Stimulated activated naive CD8-positive, alpha-beta T cell treated with anti-CD3 and anti-CD28 coated beads, Interleukin-15, Interleukin-2, amounts not matched to agents 100 ng/mL and 50 ng/mL, for 24 hours (primary cell): ENCODE measurements around the gene GALNT18.

Experiments
- H3K27ac Mint-ChIP-seq: one replicate; pipeline ENCODE4 v1.8.0; 2021; ENCODE audit warnings: mild to moderate bottlenecking, mixed read lengths
- H3K27me3 Mint-ChIP-seq: one replicate; pipeline ENCODE4 v1.8.0; 2021; ENCODE audit warnings: mixed read lengths
- H3K36me3 Mint-ChIP-seq: one replicate; pipeline ENCODE4 v1.8.0; 2021; ENCODE audit warnings: low read depth, mixed read lengths
- H3K4me1 Mint-ChIP-seq: one replicate; pipeline ENCODE4 v1.8.0; 2021; ENCODE audit warnings: low read depth, mixed read lengths
- H3K4me3 Mint-ChIP-seq: one replicate; pipeline ENCODE4 v1.8.0; 2021; ENCODE audit warnings: mild to moderate bottlenecking, mixed read lengths
- H3K9me3 Mint-ChIP-seq: one replicate; pipeline ENCODE4 v1.8.0; 2021; ENCODE audit warnings: mixed read lengths

GALNT18 gene

DNA sequence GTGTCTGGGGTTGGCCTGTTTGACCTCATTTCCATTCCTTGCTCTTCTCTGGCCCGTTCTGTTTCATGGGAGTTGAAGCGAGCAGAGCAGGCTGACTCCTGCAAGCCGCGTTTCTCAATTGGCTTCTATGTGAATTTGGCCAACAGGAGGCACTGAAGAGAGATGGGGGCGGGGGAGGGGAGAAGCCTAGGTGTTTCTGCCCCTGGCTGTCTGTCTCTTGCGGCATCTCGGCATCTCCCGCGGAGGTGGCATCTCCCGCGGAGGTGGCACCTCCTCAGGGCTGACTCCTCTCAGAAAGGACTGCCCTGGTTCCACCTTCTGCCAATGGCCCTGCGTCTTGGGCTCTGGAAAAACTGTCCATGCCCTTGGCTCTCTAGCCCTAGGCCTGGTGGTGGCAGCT, 143.1 kb downstream of the GALNT18 start:
- no peak overlapping the region for H3K27ac Mint-ChIP-seq
- no peaks in the 10 kb centered on the region for H3K4me1 Mint-ChIP-seq
- H3K27me3 Mint-ChIP-seq, result no peaks in the 10 kb centered on the region
- no peak overlapping the region for H3K4me3 Mint-ChIP-seq
- H3K36me3 Mint-ChIP-seq, result no peaks in the 10 kb centered on the region
- H3K9me3 Mint-ChIP-seq, result no peaks in the 10 kb centered on the region

DNA sequence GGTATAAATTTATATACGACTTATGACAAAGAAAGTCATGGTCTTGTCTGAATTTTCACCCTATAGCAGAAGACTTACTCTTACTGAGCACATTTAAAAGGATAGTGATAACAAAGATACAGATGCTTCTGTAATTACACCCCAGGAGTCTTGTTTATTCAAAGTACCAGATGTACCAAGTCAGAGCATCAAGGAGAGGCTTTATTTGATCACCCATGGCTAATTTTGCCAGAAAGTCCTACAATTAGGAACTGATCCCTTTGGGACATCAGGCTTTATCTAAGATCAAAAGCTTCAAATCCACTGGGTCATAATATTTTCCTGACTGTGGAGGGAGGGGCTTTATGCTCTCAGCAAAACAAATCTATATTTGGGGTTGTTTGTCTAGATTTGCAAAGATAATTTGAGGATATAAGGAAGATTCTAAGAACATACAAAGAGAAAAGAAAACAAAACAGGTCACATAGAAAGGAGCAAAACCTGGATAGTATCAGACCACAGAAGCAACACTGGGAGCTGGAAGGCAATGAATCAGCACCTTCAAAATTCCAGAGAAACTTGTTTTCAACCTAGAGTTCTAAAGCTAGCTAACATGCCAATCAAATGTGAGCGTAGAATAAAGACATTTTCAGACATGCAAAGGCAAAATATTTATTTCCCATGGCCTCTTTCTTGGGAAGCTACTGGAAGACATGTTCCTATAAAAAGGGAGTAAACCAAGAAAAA, 143.9 kb downstream of the GALNT18 start:
- no peaks in the 10 kb centered on the region for H3K9me3 Mint-ChIP-seq
- H3K36me3 Mint-ChIP-seq, result no peaks in the 10 kb centered on the region
- no peak overlapping the region for H3K4me3 Mint-ChIP-seq
- H3K27ac Mint-ChIP-seq, result no peak overlapping the region
- H3K4me1 Mint-ChIP-seq, result no peaks in the 10 kb centered on the region
- H3K27me3 Mint-ChIP-seq, result no peaks in the 10 kb centered on the region

DNA sequence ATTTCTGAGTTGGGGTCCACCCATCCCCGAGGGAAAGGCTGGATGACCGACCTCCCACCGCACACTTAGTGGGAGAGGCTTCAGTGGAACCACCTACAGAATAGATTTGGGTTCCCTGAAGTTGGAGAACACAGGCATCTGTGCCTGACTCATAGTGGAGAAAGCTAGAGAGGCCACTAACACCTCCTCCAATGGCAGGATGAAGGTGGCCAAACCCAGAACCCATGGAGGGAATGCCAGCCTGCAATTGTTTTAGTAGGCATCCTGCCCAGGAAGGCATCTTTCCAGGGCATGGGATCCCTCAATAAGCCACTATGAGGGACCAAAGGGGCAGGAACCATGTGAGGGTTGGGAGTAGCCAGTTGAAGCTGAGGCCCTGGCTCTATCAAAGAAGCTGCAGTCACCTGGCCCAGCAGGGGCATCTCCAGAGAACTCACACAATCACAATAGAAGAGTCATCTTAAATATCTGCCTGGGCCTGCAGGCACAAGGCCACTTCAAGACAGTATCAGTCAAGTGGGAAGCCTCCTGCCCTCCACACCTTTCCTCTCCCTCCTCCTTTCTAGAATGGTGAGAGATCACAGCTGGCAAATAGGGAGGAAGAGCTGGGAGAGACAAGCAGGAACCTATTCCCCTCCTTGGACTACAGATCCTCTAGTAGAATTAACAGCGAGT, 144.7 kb downstream of the GALNT18 start:
- no peaks in the 10 kb centered on the region for H3K27me3 Mint-ChIP-seq

DNA sequence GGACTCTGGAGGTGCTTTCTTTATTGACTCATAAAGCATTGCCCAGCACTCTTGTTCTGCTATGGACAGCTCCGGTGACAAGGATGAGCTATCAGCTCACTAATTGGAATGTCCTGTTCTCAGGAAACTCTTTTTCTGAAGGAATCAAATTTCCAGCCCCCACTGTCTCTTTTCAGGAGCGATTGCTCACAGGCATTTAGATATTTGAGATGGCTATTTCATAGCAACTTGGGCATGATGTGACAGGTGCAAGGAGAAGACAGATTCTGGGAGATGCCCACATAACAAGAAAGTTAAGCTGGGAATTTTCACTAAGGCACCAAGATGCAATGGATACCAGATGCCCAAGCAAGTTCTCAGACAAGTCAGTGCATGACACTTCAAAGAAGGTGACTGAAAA, 145.3 kb downstream of the GALNT18 start:
- no peaks in the 10 kb centered on the region for H3K27me3 Mint-ChIP-seq
- no peak overlapping the region for H3K27ac Mint-ChIP-seq
- no peaks in the 10 kb centered on the region for H3K36me3 Mint-ChIP-seq

More for the DNA sequence above, 144.7 kb downstream of the GALNT18 start:
- H3K4me3 Mint-ChIP-seq, result no peak overlapping the region
- no peaks in the 10 kb centered on the region for H3K36me3 Mint-ChIP-seq
- no peak overlapping the region for H3K27ac Mint-ChIP-seq
- no peaks in the 10 kb centered on the region for H3K9me3 Mint-ChIP-seq
- no peaks in the 10 kb centered on the region for H3K4me1 Mint-ChIP-seq

DNA sequence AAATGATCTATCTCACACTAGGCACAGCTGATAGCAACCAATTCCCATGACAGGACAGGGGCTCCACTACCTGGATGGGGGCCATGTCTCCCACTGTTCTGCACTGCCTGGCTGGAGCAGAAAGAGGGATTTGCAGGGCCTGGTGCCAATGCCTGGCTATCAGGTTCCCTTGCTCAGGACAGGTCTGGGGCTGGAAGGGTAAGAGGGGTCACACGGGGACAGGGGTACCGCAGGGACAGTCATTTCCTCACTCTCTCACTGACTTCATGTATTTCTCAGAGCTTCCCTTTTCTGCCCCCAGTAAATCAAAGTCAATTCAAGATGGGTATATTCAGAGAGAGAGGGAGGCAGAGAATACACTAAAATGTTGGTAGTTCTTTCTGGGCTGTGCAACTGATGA, 149.7 kb downstream of the GALNT18 start:
- Mint-ChIP-seq H3K36me3 (no peaks in the 10 kb centered on the region), H3K4me3 (no peak overlapping the region), H3K27me3 (peaks cover 6% of the 10 kb centered on the region), H3K4me1 (no peaks in the 10 kb centered on the region), H3K9me3 (no peaks in the 10 kb centered on the region), H3K27ac (no peak overlapping the region)

More for the DNA sequence above, 145.3 kb downstream of the GALNT18 start:
- H3K4me1 Mint-ChIP-seq, result no peaks in the 10 kb centered on the region
- H3K4me3 Mint-ChIP-seq, result no peak overlapping the region
- no peaks in the 10 kb centered on the region for H3K9me3 Mint-ChIP-seq

DNA sequence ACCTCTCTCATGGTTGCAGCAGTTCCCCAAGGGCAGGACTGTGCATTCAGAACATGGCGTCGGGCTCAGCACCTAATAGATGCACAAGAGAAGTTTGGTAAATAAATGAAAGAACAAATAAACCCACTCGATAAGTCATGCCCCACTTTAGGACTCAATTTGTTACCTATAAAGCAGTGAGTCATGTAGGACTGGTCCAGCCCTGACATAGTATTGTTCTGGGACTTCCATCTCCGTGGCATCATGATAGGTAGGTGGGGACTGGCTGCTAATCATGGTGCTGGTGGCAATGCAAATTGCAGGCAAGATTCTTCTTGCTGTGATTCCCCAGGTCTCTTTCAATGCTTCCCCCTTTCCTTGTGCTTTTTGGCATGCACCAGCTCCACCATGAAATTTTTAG, 150.6 kb downstream of the GALNT18 start:
- Mint-ChIP-seq H3K36me3 (no peaks in the 10 kb centered on the region), H3K27ac (no peak overlapping the region), H3K4me1 (no peaks in the 10 kb centered on the region), H3K9me3 (no peaks in the 10 kb centered on the region), H3K4me3 (no peak overlapping the region), H3K27me3 (peaks cover 6% of the 10 kb centered on the region)

DNA sequence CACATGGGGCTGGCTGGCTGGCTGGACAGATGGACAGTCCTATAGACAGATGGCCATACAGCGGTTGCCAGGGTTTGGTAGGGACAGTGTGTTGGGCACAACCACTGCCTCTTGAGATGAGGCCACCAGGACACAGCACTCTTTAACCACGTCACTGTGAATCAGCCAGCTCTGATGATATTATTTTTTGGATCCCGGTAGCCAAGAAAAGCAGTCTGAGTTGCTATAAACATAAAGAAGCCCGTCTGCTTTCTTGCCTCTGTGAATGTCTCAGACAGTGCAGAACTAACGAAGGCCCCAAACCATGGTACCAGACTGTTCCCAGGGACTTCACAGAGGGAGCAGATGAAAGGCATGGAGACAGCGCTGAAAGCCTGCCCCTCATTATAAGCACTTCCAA, 152.9 kb downstream of the GALNT18 start:
- Mint-ChIP-seq H3K4me1 (no peaks in the 10 kb centered on the region), H3K27ac (no peak overlapping the region), H3K4me3 (no peak overlapping the region), H3K27me3 (peaks cover 6% of the 10 kb centered on the region), H3K9me3 (no peaks in the 10 kb centered on the region), H3K36me3 (no peaks in the 10 kb centered on the region)

DNA sequence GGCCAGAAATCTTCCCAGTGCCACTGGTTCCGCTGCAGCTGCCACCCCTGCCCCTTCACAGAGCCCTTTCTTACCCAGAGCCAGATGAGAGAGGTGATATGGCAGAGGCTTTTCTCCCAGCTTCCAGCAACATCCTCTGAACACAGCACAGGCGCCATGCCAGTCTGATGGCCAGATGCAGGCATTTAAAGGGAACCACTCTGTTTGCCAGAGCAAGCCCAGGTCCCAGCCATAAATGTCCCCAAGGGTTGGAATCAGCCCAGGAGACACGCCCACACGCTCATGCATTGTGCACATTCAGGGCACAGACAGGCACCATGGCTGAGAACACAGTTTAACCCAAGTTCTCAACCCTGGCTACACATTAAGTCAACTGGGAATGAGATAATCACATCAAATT, 154.5 kb downstream of the GALNT18 start:
- H3K36me3 Mint-ChIP-seq, result no peaks in the 10 kb centered on the region
- H3K4me3 Mint-ChIP-seq, result no peak overlapping the region
- peaks cover 6% of the 10 kb centered on the region for H3K27me3 Mint-ChIP-seq
- H3K4me1 Mint-ChIP-seq, result no peaks in the 10 kb centered on the region
- H3K9me3 Mint-ChIP-seq, result no peaks in the 10 kb centered on the region
- no peak overlapping the region for H3K27ac Mint-ChIP-seq

DNA sequence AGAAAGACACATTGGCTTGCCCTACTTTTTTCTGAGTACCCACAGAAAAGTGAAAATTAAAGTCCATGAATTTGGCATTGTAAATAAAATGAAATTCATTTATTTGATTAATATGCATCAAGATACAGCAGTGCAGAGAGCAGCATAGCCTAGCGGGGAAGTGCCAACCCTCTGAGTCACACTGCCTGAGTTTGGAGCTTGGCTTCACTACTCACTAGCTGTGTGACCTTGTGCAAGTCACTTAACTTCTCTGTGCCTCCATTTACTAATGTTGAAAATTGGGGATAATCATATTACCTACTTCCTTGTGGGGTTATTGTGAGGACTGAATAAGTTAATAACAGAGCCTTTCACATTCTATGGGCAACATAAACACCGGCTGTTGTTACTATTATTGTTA, 157.2 kb downstream of the GALNT18 start:
- Mint-ChIP-seq H3K4me1 (no peaks in the 10 kb centered on the region), H3K4me3 (no peak overlapping the region), H3K9me3 (no peaks in the 10 kb centered on the region), H3K27me3 (no peaks in the 10 kb centered on the region), H3K27ac (no peak overlapping the region), H3K36me3 (no peaks in the 10 kb centered on the region)

DNA sequence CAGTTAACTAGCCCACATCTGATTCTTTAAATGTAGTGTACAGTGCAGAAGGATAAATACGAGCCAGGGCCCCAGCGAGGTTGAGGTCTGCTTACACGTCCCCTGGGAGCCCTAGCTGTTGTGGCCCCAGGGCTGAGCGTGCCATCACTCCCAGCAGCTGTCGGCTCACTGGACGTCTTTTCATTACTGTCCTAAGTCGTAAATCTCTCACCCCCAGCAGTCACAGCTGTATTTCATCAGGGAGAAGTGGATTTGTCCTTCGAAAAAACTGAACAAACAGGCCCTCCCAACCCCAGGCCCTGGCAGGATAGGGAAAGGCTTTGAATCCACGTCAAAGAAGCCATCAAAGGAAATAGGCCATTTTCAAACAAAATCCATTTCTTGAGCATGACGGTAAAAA, 158.4 kb downstream of the GALNT18 start:
- H3K27me3 Mint-ChIP-seq, result no peaks in the 10 kb centered on the region
- no peaks in the 10 kb centered on the region for H3K9me3 Mint-ChIP-seq
- no peaks in the 10 kb centered on the region for H3K4me1 Mint-ChIP-seq
- no peak overlapping the region for H3K27ac Mint-ChIP-seq
- no peaks in the 10 kb centered on the region for H3K36me3 Mint-ChIP-seq
- no peak overlapping the region for H3K4me3 Mint-ChIP-seq

DNA sequence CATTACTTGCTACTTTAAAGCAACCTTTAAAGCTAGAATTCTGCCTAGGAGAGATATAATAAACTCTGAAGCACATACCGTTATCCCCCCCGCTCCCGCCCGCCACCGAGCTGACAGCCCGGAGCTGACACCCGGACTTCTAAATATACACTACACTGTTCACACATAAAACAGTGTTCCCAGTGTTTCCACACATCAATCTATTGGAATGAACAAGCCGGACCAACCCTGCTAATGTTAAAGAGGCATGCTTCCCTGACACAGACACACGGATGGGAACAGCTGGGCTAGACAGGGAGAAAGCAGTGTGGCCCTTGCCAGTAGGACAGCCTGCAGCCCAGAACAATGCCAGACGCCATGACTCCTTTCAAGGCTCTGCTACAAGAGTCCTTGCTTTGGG, 160.3 kb downstream of the GALNT18 start:
- Mint-ChIP-seq H3K27ac (no peak overlapping the region), H3K36me3 (no peaks in the 10 kb centered on the region), H3K4me1 (no peaks in the 10 kb centered on the region), H3K9me3 (no peaks in the 10 kb centered on the region), H3K27me3 (no peaks in the 10 kb centered on the region), H3K4me3 (no peak overlapping the region)

DNA sequence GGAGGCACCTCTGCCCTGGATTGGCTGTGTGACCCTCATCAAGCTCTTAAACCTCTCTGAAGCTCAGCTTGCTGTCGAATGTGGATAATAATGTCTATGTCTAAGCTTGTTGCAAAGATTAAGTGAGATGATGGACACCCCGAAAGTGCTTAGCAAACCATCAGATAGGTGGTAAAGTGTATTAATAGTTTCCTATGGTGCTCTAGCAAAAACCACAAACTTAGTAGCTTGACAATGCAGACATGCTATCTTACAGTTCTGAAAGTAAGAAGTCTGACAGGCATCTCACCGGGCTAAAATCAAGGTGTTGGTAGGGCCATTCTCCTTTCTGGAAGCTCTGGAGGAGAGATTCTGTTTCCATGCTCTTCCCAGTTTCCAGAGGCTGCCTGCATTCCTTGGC, 162.2 kb downstream of the GALNT18 start:
- Mint-ChIP-seq H3K4me3 (no peak overlapping the region), H3K4me1 (no peaks in the 10 kb centered on the region), H3K9me3 (no peaks in the 10 kb centered on the region), H3K27ac (no peak overlapping the region), H3K36me3 (no peaks in the 10 kb centered on the region), H3K27me3 (no peaks in the 10 kb centered on the region)

DNA sequence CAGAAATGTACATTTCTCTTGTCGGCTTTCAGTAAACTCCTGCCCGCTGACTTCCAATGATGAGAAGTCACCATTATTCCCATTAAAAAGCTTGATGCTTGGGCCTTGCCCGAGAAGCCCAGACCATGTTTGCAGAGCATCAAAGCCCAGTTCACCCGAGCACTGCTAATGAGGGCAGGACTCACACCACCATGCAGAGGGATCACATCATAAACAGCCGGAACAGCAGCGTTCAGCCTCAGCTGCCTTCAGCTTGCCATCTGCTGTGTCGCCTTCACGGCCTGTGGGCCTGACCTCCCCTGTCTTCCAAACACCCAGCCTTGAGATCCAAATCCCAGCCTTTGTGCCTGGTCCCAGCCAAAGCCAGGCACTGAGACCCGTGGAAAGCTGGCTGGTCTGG, 163.3 kb downstream of the GALNT18 start:
- H3K9me3 Mint-ChIP-seq, result no peaks in the 10 kb centered on the region
- H3K4me3 Mint-ChIP-seq, result no peak overlapping the region
- no peaks in the 10 kb centered on the region for H3K27me3 Mint-ChIP-seq
- H3K27ac Mint-ChIP-seq, result no peak overlapping the region
- H3K36me3 Mint-ChIP-seq, result no peaks in the 10 kb centered on the region
- H3K4me1 Mint-ChIP-seq, result no peaks in the 10 kb centered on the region

DNA sequence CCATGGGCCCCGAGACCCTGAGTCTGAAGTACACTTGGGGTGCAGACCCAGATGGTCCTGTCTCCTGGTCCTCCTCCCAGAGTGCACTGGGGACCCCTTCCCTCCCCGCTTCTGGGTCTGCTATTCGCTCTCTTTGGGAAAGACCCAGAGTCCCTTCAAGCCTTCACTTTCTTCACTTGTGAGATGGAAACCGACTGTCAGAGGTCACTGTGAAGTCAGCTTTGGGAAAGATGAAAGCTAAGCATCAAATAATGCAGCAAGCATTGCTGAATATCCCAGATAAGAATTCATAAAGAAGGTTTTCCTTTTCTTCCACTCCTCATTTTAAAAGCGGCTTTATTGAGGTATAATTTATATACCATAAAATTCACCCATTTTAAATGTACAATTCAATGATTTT, 163.8 kb downstream of the GALNT18 start:
- Mint-ChIP-seq H3K4me3 (no peak overlapping the region), H3K36me3 (no peaks in the 10 kb centered on the region), H3K9me3 (no peaks in the 10 kb centered on the region), H3K4me1 (no peaks in the 10 kb centered on the region), H3K27me3 (no peaks in the 10 kb centered on the region), H3K27ac (no peak overlapping the region)

DNA sequence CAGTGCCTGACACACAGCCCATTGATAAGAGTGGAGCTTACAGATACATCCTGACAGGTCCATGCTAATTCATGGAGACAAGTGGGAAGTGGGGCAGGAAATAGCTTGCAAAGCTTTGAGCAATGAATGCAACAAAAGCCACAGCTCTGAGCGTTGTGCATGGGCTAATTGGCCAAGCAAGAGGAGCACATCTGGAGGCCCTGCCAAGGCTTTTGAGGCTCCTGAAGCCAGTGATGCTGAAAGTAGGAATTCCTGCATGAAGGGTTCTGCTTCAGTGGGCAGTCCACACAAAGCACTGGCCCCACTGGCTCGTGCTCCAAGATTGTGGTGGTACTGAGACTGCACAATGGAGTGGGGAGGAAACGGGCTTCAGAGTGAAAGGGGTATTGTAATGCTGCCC, 164.9 kb downstream of the GALNT18 start:
- Mint-ChIP-seq H3K27ac (no peak overlapping the region), H3K36me3 (no peaks in the 10 kb centered on the region), H3K4me1 (no peaks in the 10 kb centered on the region), H3K9me3 (no peaks in the 10 kb centered on the region), H3K4me3 (no peak overlapping the region), H3K27me3 (no peaks in the 10 kb centered on the region)

DNA sequence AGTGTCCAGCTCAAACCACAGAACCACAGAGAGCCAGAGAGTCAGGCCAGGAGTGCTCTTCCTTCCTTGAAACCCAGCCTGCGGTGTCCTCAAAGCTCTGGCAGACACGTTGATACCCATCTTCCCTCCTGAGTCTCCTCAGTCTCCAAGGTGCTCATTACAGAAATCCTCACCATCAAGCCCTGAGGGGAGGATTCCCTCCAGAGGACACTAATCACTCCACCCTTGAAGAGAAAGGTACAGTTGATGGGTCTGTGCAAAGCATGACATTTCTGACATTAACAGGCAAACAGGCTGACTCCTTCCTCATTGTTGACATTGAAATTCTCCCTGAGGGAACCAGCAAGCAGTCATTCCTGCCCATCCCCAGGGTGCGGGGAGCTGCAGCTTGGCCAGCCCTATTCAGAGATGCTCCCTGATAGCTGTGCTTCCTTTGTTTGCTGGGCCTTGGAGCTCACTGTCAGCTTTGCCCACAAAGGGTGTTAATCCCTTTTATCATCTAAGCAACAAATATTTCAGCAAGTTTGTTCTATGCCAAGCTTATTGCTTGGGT, 167.1 kb downstream of the GALNT18 start:
- Mint-ChIP-seq H3K4me1 (no peaks in the 10 kb centered on the region), H3K27ac (no peak overlapping the region), H3K27me3 (peaks cover 3% of the 10 kb centered on the region), H3K9me3 (no peaks in the 10 kb centered on the region), H3K4me3 (no peak overlapping the region), H3K36me3 (no peaks in the 10 kb centered on the region)
